HG02884 (cell line): ENCODE data around the gene TEX36.
A peak's percentile ranks its signal among the peaks of the same experiment; 100 is the strongest.
"Not testable (repeated sequence)": the region's sequence is repeated elsewhere in the genome, so short reads cannot be mapped to it uniquely, and the experiment has no call there.

Experiments used
- ATAC-seq: cut with Tn5 transposase; IDR thresholded peaks from one replicate; pipeline ENCODE4 v1.9.1; 2021; ENCODE audit warnings: mild to moderate bottlenecking, moderate library complexity; ENCODE audit not compliant: unreplicated experiment

TEX36 gene, protein sequence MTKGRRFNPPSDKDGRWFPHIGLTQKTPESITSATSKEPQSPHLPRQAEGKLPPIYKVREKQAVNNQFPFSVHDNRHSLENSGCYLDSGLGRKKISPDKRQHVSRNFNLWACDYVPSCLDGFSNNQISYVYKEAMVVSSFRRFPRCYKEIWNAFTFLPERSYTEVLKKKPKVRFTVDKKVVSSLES

DNA sequence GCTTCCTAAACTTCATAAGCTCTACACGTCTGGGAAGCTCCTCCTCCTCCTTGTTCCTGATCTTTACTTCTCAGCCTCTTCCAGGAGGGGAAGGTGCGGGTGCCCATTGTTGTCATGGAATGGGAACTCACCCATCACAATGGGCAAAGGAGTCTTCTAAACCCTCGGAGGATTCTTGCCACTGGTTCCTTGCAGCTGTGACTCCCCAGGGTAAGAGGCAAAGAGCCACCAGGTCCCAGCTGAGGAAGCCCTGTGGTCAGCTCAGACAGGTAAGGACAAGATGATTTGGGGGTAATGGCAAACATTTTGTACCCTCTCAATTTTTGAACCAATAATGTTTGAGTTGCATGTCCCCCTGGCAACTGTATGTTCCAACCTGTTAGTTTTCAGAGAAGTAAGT is at the start of gene TEX36:
TEX36 (minus strand) TSS at position 101 of the 400 bp plus-strand sequence. CDS start 174 bp downstream, outside the sequence.
- no peak for ATAC-seq

DNA sequence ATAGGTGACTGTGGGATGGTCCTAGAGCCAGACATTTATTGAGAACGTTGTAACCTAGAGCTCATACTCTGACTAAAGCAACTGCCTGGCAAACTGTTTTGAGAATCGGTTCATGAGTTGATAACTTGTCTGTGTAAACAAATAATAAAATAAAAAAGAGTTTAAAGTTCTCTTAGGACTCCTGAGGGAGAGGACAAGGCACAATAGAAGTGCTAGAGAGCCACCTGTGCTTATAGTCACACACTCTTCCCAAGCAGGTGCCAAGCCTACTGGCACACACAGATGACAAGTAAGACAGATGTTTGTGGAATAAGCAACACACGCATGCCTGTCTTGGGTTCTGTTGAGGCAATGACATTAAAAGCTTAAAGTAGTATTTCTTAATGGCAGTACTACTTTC is 44.5 kb upstream of the TEX36 start:
- ATAC-seq, result no peak

DNA sequence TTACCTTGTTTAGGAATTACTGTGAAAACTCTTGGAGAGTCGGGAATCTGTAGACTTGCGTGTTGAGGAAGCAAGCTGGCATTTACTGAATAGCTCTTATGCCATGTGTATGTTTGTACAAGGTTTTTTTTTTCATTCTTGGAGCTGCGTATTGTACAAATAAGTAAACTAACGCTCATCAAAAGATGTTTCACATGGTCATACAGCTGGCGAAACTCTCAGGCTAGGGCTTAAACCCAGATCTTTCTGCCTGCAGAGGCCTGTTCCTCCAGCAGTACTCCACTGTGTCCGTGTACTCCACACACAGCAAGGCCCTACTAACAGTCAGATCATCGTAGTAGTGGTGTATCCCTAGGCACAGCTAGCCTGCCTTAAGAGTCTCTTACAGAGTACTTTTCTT is 44.0 kb upstream of the TEX36 start:
- no peak for ATAC-seq

DNA sequence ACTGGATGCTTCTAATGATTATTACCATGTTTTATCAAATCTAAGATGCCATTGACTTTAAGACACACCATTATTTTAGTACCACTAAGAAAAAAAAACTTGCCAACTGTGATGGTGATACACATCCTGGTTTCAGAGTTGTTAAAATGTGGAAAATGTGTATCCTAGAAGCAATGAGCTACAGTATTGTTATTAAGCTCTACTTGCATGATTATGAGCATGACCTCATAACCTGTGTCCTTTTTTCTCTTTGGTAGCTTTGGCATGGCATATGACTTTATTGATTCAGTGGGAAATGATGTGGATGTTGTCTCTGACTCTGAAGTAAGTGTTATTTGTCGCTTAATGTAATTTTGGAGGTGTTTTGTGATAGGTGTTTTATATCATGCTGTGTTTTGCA is 39.8 kb upstream of the TEX36 start:
- no peak for ATAC-seq

DNA sequence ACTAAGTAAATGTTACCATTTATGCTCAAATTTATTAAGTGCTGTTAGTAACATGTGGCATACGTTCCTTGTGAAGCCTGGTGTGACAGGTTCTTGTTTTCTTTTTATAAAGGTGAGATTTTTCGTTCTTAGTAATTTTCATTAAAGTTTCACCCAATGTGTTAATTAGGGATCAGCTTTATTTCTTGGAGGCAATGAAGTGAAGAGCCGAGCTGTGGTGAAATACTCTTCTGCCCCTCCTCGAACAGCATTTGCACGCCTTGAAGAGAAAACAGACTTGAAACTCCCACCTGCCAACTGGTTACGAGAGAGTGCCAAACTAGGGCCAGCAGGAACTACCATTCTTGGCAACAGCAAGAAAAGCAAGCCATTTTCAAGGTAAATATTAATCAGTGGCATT is 38.1 kb upstream of the TEX36 start:
- ATAC-seq, result no peak

DNA sequence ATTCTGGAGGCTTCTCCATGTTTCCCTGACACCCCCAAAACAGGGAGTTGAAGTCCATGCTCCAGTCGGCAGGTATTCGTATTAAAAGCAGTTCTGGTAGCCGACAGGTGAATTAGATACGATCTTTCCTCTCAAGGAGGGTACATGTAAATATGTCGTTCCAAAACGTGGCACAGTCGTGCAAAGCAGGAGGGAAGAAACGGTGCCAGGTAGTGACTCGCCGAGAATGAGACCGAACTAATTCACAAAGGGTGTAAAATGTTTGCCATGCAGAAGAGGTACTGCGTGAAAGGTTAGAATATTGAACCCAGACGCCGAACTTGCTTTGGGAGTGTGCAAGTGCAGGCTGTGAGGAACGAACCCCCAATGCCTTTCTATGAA is 37.0 kb upstream of the TEX36 start:
- ATAC-seq, result no peak

DNA sequence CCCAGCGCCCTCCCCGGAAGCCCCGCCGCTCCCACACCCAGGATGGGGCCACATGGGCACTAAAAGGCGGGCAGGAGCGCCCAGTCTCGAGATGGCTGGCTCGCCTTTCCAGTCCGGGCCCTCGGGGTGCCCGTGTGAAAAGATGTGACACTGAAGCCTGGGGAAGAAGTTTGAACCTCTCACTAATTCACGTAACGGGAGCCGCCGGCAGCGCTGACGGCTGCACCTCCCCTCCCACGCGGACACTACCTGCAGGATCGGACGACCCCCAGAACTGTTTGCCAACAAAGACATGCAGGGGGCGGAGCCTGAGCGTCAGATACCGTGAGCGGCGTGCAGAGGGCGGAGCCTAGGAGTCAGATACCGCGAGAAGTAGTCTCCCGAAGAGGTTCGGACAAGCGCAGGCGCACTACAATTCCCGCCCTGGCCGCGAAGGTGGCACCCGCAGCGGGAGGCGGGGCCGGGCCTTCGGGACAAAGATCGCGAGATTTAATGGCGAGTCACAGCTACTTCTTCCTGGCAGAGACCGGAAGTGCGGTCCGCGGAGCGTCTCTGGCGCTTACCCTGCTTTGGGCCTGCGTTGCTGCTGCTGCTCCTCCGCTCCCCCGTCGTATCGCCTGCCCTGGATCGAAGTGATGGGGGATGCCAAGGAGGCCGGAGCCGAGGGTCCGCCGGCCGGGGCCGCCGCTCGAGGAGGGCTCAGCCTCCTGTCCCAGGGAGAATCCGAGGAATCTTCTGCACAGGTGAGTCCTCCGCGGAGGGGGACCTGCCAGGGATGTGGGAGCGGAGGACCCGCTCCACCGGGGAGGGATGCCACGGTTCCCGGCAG is 36.4 kb upstream of the TEX36 start, which contains the start of gene EDRF1:
EDRF1 (plus strand) TSS at position 537 of the 829 bp plus-strand sequence; CDS start at position 636, 99 bp downstream.
- ATAC-seq, result peak; percentile 88

DNA sequence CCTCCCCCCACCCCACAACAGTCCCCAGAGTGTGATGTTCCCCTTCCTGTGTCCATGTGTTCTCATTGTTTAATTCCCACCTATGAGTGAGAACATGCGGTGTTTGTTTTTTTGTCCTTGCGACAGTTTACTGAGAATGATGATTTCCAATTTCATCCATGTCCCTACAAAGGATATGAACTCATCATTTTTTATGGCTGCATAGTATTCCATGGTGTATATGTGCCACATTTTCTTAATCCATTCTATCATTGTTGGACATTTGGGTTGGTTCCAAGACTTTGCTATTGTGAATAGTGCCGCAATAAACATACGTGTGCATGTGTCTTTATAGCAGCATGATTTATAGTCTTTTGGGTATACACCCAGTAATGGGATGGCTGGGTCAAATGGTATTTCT is 31.8 kb upstream of the TEX36 start:
- not testable (repeated sequence) for ATAC-seq

DNA sequence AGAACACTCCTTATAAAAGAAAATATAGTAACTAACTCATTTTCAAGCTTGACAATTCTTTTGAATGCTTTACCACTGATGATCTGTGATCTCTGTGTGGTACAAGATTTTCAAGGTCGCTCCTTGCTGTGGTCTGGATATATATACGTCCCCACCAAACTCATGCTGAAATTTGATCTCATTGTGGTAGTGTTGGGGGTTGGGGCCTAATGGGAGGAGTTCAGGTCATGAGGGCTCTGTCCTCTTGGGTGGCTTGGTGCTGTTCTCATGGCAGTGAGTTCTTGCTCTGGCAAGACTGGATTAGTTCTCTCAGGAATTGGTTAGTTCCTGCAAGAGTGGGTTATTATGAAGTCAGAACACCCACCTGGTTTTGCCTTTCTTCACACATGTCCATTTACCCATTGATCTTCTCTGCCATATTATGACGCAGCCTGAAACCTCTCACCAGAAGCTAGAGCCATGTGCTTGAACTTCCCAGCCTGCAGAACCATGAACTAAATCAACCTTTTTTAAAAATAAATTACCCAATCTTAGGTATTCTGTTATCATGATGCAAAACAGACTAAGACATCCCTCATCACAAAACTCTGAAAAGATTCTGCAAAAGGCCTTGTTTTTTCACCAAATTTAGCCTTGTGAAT is 28.3 kb upstream of the TEX36 start:
- no peak for ATAC-seq

DNA sequence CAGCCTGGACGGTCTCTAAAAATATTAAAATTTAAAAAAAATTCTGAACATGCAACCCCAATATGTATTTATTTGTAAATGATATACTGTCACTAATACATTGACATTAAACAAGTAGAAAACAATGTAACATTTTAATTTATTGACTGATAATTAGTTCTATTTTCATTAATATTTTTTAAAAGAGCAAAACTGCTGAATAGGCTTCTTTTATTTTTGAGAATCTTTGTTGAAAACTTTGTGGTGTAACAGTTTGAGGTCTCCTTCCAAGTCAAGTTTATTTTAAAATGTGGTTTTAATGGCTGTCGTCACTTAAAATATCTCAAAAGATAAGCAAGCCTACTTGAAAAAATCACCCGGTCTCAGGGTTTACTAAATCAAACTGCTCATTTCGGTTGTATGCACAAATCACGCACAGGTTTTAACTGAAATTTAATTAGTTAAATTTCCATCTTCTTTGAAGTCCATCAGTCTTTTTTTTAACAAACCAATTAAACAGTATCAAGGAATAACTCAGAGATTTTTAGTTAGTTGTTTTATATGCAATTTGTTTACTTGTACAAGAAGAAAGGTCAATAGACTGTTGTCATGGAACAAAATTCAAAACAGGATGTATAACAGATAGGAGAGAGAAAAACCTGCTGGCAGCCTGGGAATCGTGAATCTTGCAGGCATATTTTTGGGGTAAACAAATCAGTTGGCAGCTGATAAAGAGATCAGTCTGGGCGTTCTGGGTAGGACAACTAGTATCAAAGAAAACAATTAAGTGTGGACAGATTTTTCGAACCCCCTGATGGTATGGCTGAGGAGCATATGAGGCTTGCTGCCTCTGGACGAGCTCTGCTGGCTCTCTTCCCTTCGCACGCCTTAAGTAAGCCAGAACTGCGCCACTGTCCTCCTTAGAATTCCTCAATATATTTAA is 26.9 kb upstream of the TEX36 start:
- ATAC-seq, result no peak

DNA sequence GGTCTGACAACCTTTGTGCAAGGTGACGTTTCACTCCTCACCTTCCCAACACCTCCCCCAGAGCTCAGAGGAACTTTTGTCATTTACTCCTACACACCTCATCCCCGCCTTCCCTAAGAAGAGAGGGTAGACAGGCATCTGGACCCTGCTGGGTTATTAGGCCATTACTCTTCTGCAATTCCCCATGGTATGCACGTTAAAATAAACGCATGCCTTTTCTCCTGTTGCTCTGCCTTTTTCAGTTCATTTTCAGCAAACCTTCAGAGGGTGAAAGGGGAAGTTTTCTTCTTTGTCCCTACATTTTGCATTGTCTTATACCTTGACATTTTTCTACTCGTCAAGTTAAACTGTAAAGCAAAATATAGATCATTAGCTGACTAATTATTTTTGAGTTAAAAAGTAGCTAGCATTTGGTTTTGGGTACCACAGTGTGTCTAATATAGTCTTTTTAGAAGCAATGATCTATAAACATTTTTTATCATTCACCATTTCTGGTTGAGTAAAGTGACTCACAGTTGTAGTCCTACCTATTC is 26.1 kb upstream of the TEX36 start:
- ATAC-seq, result no peak

DNA sequence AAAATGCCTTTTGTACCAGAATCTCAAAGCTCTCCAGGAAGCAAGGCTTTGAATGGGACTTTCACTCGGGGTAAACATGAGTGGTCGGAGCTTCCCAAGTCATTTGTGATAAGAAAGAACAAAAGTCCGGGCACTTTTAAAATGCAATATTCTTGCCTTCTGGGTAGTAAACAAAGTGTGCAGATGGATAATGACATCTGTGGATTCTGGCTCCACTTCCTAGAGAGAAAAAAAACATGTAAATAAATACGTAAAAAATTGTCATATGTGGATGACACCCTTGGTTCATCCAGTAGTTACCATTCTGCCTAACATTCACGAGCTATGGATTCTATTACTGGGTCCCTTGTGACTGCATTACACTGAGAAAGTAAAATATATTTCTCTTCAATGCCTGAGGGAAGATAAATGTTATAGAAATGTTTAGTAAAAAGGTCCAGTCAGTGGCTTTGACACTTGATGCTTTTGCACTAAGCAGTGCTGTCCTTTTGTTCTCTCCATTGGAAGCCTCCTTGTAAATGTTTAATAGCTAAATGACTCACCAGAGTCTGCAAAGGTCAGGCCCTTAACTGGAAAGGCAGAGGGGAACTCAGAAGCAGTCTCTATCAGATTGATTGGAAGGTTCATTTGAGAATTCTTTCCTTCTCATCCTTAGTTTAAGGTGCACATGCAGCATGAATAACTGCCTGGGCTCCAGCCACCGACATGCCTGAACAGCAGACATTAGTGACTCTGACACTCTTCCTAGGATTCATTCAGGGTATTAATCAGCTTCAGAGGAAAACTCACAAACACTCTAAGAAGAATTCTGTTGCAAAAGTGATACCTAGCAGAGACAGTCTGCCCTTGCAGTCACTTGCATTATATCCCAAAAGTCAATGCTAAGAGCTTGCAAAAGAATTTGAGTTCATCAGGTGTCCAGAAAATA is 24.8 kb upstream of the TEX36 start:
- no peak for ATAC-seq

DNA sequence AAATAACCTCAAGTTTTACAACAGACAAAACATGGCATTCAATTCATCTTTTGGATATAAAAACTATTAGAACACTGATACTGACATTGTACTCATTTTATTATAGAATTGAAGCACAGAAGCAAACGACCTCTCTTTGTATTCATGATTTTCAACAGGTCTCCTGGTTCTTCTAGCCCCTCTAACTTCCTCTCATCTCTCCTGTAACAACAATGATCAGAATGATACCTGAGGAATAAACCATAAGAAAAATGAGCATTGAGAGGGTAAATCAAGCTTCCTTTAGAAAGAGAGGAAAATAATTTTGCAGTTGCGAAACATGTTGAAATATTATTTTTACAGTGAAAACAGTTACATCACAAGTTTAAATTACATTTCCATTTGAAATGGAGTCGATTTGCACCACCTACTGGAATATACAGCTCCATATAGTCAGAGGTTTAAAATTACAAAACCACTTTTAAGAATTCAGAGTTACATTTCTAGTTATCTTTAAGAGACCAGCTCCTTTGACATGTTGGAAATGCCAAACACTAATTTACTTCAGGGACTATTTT is 17.5 kb upstream of the TEX36 start:
- ATAC-seq, result no peak

DNA sequence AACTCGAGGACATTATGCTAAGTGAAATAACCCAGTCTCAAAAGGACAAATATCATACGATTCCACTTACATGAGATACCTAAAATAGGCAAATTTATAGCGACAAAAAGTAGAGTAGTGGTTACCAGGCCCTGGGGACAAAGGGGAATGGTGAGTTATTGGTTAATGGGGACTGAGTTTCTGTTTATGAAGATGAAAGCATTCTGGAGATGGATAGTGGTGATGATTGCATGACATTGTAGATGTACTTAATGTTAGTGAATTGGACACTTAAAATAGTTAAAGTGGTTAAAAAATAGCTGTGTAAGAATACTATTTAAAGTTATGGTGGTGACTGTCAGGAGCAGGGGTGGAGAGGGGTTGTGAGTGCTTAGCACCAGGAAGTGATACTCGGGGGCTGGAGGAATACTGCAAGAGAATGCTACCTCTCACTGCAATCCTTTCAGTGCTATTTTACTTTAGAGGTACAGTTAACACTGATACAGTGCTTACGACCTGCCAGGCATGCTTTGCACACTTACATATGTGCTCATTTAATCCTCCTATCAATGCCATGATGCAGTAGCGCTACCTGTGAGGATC is 16.7 kb upstream of the TEX36 start:
- no peak for ATAC-seq

DNA sequence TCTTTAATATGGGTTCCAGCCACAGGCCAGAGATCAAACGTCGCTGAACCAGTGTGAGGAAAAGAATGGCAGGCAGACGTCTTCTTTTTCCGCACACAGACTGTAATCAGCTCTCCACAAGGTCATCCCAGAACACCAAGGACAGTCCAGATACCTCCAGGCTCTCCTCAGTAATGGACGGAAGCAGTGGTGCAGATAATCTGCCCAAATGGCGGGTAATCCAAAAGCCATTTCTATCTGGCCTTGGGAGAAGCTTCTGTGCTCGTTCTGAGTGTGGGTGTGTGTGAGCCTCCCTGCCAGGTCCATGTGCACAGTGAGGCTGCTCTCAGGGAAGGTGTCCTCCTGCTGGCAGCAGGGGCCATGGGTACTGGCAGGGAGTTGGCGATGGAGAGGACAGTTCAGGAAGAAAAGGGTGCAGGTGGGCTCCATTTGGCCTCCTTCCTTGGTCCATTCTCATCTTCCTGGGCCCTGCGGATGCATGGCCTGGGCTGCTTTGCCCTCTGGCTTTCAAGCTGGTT is 15.6 kb upstream of the TEX36 start:
- ATAC-seq, result no peak

DNA sequence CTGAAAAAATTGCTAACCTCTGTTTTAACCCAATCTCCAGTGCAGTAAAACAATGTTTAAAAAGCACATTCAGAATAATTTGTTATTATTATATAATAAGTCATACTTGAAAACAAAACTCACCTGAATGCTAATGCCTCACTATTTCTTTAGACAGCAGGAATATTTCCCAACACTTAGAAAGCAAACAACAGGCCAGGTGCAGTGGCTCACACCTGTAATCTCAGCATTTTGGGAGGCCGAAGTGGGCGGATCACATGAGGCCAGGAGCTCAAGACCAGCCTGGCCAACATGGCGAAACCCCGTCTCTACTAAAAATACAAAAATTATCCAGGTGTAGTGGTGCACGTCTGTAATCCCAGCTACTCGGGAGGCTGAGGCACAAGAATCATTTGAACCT is 13.9 kb upstream of the TEX36 start:
- ATAC-seq, result not testable (repeated sequence)

DNA sequence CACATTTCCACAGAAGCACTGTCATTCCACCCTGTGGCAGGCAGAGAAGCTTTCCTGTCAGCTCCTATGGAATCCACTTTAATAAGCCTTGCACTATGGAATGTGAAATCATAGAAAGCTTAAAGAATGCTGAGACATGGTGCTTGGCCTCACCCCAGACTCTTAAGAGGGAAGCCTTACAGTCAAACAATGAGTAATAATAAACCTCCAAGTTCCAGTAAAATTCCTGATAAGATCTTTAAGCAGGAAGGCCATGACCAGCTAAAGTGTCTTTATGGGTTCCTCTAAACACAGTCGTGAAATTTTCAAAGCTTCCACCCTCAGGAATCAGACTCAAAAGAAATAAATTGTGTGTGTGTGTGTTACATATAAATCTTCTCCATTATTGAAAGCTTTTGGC is 11.9 kb upstream of the TEX36 start:
- ATAC-seq, result no peak

DNA sequence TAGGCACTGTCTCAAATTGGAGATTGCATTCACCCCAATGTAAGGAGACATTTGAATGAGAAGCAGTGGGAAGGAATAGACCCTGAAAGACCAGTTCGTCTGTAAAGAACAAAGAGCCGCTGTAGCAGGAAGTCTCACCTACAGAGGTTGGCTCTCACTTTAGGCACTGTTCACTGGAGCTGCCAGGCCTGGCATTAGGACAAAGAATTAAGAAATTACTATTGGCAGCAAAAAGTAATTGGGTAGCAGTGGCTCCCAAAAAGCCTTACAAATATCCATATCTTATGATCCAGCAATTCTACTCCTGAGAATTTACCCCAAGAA is 10.5 kb upstream of the TEX36 start:
- ATAC-seq, result no peak
